ENCODE results near the gene NLRC5.
"Not testable (repeated sequence)": the region's sequence is repeated elsewhere in the genome, so short reads cannot be mapped to it uniquely, and the experiment has no call there.

Gene NLRC5

GRCh38 chr16:57053206-57053605 lies 63.8 kb downstream of the NLRC5 start:
- DNase-seq = no peak

GRCh38 chr16:57054338-57054737 lies 65.0 kb downstream of the NLRC5 start:
- DNase-seq = no peak

GRCh38 chr16:57054771-57055170 lies 65.4 kb downstream of the NLRC5 start:
- no peak for DNase-seq

GRCh38 chr16:57055671-57056070 lies 66.3 kb downstream of the NLRC5 start:
- no peak for DNase-seq

GRCh38 chr16:57058291-57058861 lies 69.0 kb downstream of the NLRC5 start:
- no peak for DNase-seq

- DNase-seq = no peak
These were observed 71.1 kb downstream of the NLRC5 start for GRCh38 chr16:57060323-57061083.

- no peak for DNase-seq
These were observed 71.9 kb downstream of the NLRC5 start for GRCh38 chr16:57061084-57061905.

GRCh38 chr16:57062329-57062728 lies 73.0 kb downstream of the NLRC5 start:
- DNase-seq = no peak

- not testable (repeated sequence) for DNase-seq
These were observed 73.8 kb downstream of the NLRC5 start for GRCh38 chr16:57063189-57063588.

GRCh38 chr16:57064995-57065394 lies 75.6 kb downstream of the NLRC5 start:
- no peak for DNase-seq

GRCh38 chr16:57066625-57067024 lies 77.3 kb downstream of the NLRC5 start:
- no peak for DNase-seq

- no peak for DNase-seq
These were observed 78.0 kb downstream of the NLRC5 start for GRCh38 chr16:57067347-57067746.

GRCh38 chr16:57069053-57069452 lies 79.7 kb downstream of the NLRC5 start:
- DNase-seq = no peak

GRCh38 chr16:57069635-57070370 lies 80.4 kb downstream of the NLRC5 start:
- DNase-seq = no peak

GRCh38 chr16:57070424-57070823 lies 81.1 kb downstream of the NLRC5 start:
- DNase-seq = no peak

- DNase-seq = not testable (repeated sequence)
These were observed 81.8 kb downstream of the NLRC5 start for GRCh38 chr16:57071081-57071732.

GRCh38 chr16:57071831-57072582 lies 82.7 kb downstream of the NLRC5 start:
- DNase-seq = no peak

- no peak for DNase-seq
These were observed 83.4 kb downstream of the NLRC5 start for GRCh38 chr16:57072616-57073275.

- DNase-seq = no peak
These were observed 88.4 kb downstream of the NLRC5 start for GRCh38 chr16:57077714-57078113.

- no peak for DNase-seq
These were observed 92.4 kb downstream of the NLRC5 start for GRCh38 chr16:57081744-57082143.

GRCh38 chr16:57082664-57083063 lies 93.3 kb downstream of the NLRC5 start:
- DNase-seq = no peak

All from cortex of kidney (tissue), 1 donor.